Left renal pelvis (tissue), 4 donors: Measurements from ENCODE around the gene GNG11. TPM values are rescaled to one million over a fixed set of nuclear protein-coding genes. Genes with fewer than 3 reads are reported as not detected.

Experiments used
- polyA plus RNA-seq, 4 donors: library from polyadenylated mRNA; unstranded; fragments of 120-200 nt; gene quantifications; one replicate each; pipeline ENCODE4 v1.2.1, GENCODE V29; 2013; ENCODE audit not compliant: insufficient read length in 4 of 4

GNG11 gene
- polyA plus RNA-seq, 4 donors = 32.2 to 57.7 (median 39.6) TPM

Other genes with a start within 250 kb of the GNG11 start
- gene TFPI2, start 31.0 kb upstream of the GNG11 start, polyA plus RNA-seq = 10 to 100 TPM in 3 of 4 donors, 1 to 10 TPM in 1; 7.8 to 18.0 (median 14.3) TPM
- gene GNGT1, start 15.2 kb upstream of the GNG11 start, polyA plus RNA-seq = under 1 TPM in 1 of 4 donors, not detected in 3; 0.26 TPM
- 10 to 100 TPM; 41.3 to 65.2 (median 47.3) TPM for gene BET1, start 82.6 kb downstream of the GNG11 start, polyA plus RNA-seq